Measurements from ENCODE around the gene TMPRSS15.

TMPRSS15 gene

DNA sequence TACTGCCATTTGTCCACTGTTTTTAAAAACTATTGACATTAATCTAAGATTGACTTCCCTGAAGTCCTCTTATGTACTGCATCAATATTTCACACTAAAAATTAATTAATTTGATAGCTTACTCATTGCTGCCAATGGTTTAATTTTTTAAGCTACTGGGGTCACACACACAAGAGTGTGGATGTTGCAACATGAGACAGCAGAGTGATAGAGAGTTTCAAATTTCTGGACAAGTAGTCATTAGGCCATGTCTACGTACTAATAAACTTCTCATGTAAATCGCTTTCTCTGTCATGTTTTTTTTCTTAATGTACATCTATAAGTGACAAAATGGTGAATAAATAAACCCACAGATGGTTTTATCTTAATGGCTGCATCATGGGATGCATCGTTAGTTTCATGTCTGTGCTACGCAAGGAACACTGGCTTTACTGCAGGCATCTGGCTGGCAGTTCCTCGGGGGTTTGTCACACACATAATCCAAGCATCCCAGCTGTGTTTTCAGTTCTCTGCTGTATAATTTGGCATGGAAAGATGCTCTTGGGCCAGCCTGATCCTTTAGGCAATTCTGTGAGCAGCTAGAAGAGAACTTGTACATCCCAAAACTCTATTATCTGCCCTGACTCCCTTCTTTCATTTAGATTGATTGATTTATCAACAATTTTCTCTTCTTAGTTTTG is 175.4 kb downstream of the TMPRSS15 start:
- Histone ChIP-seq H3K4me3 (no peak overlapping the region), H4K20me1 (no peaks in the 10 kb centered on the region), H3K4me1 (no peaks in the 10 kb centered on the region), H3K9me3 (replicated peaks in 1 of 11) (no peaks in the 10 kb centered on the region), H3K4me2 (no peak overlapping the region), H3K27ac (no peak overlapping the region), H3K36me3 (no peaks in the 10 kb centered on the region), H3K27me3 (no peaks in the 10 kb centered on the region), H3K9ac (no peak overlapping the region)
- TF ChIP-seq Cebpa-rat (IDR thresholded peaks at IDR 0.05) = no peak

DNA sequence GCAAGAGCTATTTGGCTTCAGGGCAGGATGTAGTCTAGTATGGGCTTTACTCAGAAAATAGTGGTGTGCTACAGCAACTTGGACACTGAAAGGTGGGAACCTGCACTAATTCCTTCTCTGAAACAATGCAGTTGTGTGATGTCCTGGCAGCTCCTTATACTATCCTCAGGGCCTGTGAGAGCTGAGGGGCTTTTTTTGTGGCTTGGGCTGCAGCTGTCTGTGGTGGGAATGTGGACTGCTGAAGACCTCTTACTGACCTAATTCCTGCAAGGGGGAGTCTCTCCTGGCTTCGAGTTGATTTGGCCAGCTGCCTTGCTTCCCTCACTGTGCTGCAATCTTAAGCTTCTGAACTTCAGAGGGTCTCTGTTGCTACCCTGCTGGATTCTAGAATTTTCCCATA is 181.2 kb downstream of the TMPRSS15 start:
- peaks cover 5 to 44% (median 16%) of the 10 kb centered on the region in 11 experiments; a peak in 15 of 22 replicates for H3K9me3 ChIP-seq (replicated peaks in 1 of 11)
- H3K9ac ChIP-seq = no peak overlapping the region
- no peak for TF ChIP-seq Cebpa-rat (IDR thresholded peaks at IDR 0.05)
- H3K27ac ChIP-seq = no peak overlapping the region
- no peak overlapping the region for H3K4me3 ChIP-seq
- H3K36me3 ChIP-seq = no peaks in the 10 kb centered on the region
- no peaks in the 10 kb centered on the region for H3K27me3 ChIP-seq
- H3K4me1 ChIP-seq = no peaks in the 10 kb centered on the region
- H4K20me1 ChIP-seq = no peaks in the 10 kb centered on the region
- no peak overlapping the region for H3K4me2 ChIP-seq

DNA sequence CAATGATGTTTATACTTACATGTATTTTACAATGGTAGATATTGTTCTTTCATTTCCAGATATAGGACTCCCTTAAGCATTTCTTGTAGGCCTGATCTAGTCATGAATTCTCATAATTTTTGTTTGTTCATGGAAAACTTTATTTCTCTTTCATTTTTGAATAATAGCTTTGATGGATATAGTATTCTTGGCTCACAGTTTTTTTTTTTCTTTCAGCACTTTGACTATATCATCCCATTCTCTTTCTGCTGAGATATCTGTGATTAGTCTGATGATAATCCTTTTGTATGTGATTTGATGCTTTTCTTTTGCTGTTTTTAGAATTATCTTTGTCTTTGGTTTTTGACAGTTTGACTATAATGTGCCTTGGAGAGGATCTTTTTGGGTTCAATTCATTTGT is 183.1 kb downstream of the TMPRSS15 start:
- H3K9ac ChIP-seq = no peak overlapping the region

More for the DNA sequence above, 183.1 kb downstream of the TMPRSS15 start:
- Histone ChIP-seq H3K4me2 (no peak overlapping the region), H3K27me3 (no peaks in the 10 kb centered on the region), H4K20me1 (no peaks in the 10 kb centered on the region), H3K4me1 (no peaks in the 10 kb centered on the region), H3K9me3 (replicated peaks in 1 of 11) (peaks cover 12 to 55% (median 16%) of the 10 kb centered on the region in 11 experiments; a peak in 15 of 22 replicates), H3K4me3 (no peak overlapping the region), H3K36me3 (no peaks in the 10 kb centered on the region), H3K27ac (no peak overlapping the region)
- no peak for TF ChIP-seq Cebpa-rat (IDR thresholded peaks at IDR 0.05)

Data from BLaER1 treated with 17β-estradiol and CSF1 and Interleukin-3, amounts not matched to agents 10 nM and 100 nM (cell line).